Esophagus (tissue), 2 donors: ENCODE measurements around the gene MIDN. TPM values are rescaled to one million over a fixed set of nuclear protein-coding genes. Genes with fewer than 3 reads are reported as not detected.

Experiments
- H3K27ac ChIP-seq, 2 donors: one replicate each; pipeline ENCODE4 v1.5.1; 2013; ENCODE audit warnings: low read depth in 2 of 2, mild to moderate bottlenecking in 2 of 2, inconsistent platforms in 1 of 2, low read length in 1 of 2, moderate library complexity in 1 of 2
- H3K27me3 ChIP-seq, 2 donors: one replicate each; pipeline ENCODE4 v1.6.1; 2013; ENCODE audit warnings: low read length in 2 of 2, control low read depth in 1 of 2, mild to moderate bottlenecking in 1 of 2; ENCODE audit not compliant: insufficient read depth in 2 of 2, control insufficient read depth in 1 of 2
- H3K36me3 ChIP-seq, 2 donors: one replicate each; pipeline ENCODE4 v1.6.1; 2013; ENCODE audit warnings: low read length in 1 of 2; ENCODE audit not compliant: control insufficient read depth in 2 of 2, insufficient read depth in 2 of 2
- H3K4me1 ChIP-seq, 2 donors: one replicate each; pipeline ENCODE4 v1.6.1; 2013; ENCODE audit warnings: low read length in 1 of 2; ENCODE audit not compliant: control insufficient read depth in 2 of 2, insufficient read depth in 2 of 2
- H3K4me3 ChIP-seq, 2 donors: one replicate each; pipeline ENCODE4 v1.5.1; 2013; ENCODE audit warnings: low read length in 2 of 2, mild to moderate bottlenecking in 2 of 2, low read depth in 1 of 2, moderate library complexity in 1 of 2
- H3K9me3 ChIP-seq, 2 donors: one replicate each; pipeline ENCODE4 v1.6.1; 2013; ENCODE audit warnings: mild to moderate bottlenecking in 2 of 2, low read depth in 1 of 2, low read length in 1 of 2, moderate library complexity in 1 of 2; ENCODE audit not compliant: control insufficient read depth in 2 of 2, insufficient read depth in 1 of 2
- WGBS, 2 donors: extraction: QIAGEN DNeasy Blood & Tissue Kit; methylation state at CpG; one replicate each; pipeline ENCODE4 v1.1.7; 2013; 5-methylcytosine and 5-hydroxymethylcytosine counted together
- polyA plus RNA-seq, 2 donors: library from polyadenylated mRNA; stranded (reverse); fragments of 200-250 nt; gene quantifications; one replicate each; pipeline ENCODE4 v1.2.3, GENCODE V29; 2013
- donor health status: healthy with polysubstance abuse.
- donor health status: Bipolar disorder and iron deficiency.

Gene MIDN
- polyA plus RNA-seq, 2 donors: 36.4 to 38.7 TPM

DNA sequence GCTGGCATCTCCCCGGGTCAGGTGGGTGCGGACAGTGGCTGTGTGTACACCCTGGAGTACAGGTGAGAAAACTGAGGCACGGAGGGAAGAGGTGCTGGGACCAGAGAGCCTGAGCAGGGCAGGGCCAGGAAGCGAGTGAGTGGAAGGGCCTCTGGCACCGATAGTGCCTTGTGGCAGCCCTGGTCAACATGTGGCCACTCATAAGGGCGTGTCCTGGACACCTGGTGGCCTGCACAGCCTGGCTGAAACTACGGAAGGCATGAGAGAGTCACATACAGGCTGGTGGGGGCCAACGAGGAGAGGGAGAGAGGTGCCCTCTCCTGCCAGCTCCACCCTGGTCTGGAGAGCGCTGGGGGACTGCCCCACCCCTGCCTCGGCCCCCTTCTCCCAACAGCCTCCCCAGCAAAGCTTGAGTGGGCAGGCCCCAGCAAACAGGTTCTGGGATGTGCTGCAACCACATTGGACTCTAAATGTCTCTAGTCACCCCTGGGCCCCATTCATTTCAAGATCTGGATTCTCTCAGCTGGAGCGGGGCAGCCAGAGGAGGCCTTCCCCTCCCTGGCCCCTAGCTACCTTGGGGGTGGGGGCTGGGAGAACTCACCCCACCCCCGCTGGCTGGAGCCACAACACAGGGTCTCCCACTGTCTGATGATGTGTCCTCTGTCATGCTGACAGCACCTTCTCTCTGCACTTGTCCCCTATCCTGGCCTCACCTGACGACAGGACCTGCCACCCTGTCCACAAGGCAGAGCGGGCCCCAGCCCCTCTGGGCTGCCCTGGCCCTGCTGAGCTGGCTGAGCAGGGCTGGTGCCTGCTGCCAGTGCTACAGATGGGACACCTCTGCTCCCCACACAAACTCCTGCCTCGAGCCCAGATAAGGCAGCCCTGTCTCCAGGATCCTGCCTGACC is 16.4 kb upstream of the MIDN start:
- 64 to 67% methylated on average over 15 of the region's 15 CpGs for WGBS, 2 donors
- no peaks in the 10 kb centered on the region for H3K27me3 ChIP-seq
- peaks cover 0 to 35% of the 10 kb centered on the region in 2 donors for H3K4me1 ChIP-seq
- H3K36me3 ChIP-seq: peaks cover 3 to 16% of the 10 kb centered on the region in 2 donors
- no peaks in the 10 kb centered on the region for H3K9me3 ChIP-seq
- peak overlapping the region; percentile 15 to 63 for H3K27ac ChIP-seq
- no peak overlapping the region for H3K4me3 ChIP-seq

DNA sequence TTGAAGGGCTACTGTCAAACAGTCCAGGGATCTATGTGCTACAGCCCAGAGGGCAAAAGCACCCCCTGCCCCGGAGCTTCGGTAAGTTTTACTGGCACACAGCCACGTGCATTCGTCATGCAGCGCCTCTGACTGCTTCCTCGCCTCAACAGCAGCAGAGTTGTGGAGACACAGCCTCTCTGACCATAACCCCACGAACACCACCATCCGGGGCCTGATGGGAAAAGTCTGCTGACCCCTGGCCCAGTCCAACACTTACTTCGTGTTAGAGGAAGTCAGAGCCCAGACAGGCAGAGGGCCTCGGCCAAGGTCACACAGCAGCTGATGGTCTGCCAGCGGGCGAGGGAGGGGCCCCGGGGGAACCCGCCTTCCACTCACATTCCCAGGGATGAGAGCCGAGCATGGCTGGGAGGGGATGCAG is 15.7 kb upstream of the MIDN start:
- H3K9me3 ChIP-seq: no peaks in the 10 kb centered on the region
- whole genome bisulfite sequencing, 2 donors: 27 to 30% methylated on average over 15 of the region's 15 CpGs
- no peaks in the 10 kb centered on the region for H3K27me3 ChIP-seq
- H3K4me1 ChIP-seq: peaks cover 0 to 36% of the 10 kb centered on the region in 2 donors
- H3K4me3 ChIP-seq: no peak overlapping the region
- peak overlapping the region; percentile 15 to 63 for H3K27ac ChIP-seq
- H3K36me3 ChIP-seq: peaks cover under 1 to 10% of the 10 kb centered on the region in 2 donors

DNA sequence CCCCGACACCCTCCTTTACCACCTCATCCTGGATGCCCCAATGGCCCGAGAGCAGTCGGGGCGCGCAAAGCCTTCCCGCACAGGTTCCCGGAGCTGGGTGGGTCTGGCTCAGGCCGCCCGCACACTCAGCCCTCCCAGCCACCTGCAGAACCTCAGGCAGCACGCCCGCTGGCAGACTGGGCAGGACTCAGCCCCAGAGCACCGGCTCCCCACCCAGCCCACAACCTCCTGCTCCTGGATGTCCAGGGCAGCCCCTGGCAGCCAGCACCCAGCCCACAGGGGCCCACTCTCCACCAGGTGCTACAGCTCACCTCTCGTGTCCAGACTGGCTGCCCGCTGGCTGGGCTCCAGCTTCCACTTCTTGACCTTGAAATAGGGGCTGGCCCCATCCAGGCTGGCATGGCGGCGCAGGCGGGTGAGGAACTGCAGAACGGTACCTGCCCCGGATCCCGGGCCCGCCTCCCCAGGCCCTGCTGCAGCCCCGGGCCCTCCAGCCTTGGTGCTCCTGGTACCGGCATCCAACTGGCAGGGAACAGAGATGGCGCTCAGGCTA is 15.2 kb upstream of the MIDN start:
- H3K9me3 ChIP-seq: no peaks in the 10 kb centered on the region
- 56 to 81% methylated on average over 24 of the region's 24 CpGs for WGBS, 2 donors
- no peak overlapping the region for H3K4me3 ChIP-seq
- no peaks in the 10 kb centered on the region for H3K27me3 ChIP-seq
- H3K4me1 ChIP-seq: peaks cover 0 to 38% of the 10 kb centered on the region in 2 donors
- H3K27ac ChIP-seq: peak overlapping the region in 1 of 2 donors; percentile 36
- peaks cover 0 to 6% of the 10 kb centered on the region in 2 donors for H3K36me3 ChIP-seq

DNA sequence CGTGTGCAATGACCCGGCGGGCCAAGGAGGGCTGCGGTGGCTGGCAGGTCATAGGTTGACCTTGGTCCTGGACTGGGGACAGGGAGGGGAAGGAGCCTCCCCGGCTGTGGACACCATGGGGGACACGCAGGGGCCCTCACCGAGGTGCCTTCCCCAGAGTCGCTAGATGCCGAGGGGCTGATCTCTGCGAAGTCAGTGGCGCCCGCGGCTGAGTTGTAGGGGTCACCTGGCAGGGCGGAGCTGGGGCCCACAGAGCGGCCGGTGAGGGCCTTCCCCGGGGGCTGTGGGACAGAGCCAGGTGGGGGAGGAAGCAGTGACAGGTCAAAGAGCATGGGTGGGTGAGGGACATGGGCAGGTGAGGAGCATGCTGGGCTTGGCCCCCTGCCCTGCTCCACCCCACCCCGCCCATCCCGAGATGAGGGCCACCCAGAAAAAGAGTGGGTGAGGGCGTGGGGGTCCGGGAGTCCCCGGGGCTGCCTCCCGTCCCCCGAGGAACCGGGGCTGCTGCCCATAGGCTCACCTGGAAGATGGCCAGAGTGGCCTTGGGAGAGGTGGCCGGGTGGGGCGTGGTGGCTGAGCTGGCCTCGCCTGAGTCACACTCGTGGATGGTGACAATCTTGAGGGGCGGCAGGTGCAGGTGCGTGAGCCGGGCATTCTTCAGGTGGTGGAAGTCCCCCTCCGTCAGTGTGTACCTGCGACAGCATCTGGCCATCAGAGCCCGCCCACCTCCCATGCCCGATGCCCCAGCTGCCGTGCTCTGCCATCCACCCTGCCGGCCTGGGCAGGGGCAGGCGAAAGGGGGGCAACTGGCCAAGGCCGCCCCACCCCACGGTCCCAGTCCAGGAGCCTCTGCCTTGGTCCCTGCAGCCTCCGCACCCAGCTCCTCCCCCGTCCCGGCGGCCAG is 14.1 kb upstream of the MIDN start:
- no peak overlapping the region for H3K27ac ChIP-seq
- H3K4me3 ChIP-seq: no peak overlapping the region
- WGBS, 2 donors: 85 to 91% methylated on average over 41 to 45 of the region's 45 CpGs
- H3K4me1 ChIP-seq: peaks cover 0 to 38% of the 10 kb centered on the region in 2 donors
- no peaks in the 10 kb centered on the region for H3K9me3 ChIP-seq
- peaks cover 0 to 4% of the 10 kb centered on the region in 2 donors for H3K36me3 ChIP-seq
- no peaks in the 10 kb centered on the region for H3K27me3 ChIP-seq

DNA sequence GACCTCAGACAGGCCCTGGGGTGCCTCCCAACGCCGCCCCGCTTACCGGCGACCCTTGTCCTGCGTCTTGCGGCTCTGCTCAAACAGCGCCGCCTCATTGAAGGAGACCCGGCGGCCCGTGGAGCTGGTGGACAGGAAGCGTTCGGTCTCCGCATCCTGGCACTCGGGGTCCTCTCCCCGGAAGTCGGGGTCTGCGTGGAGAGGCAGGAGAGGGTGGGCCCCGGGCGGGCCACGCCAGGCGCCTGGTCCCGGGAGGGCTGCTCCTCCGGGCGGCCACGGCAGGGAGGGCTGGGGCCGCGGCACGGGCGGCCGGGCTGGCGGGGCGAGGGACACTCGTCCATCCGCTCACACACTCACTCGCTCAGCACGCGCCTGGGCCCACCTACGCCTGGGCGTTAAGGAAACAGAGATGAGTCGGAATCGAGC is 13.4 kb upstream of the MIDN start:
- Histone ChIP-seq H3K9me3 (no peaks in the 10 kb centered on the region), H3K4me1 (peaks cover 0 to 38% of the 10 kb centered on the region in 2 donors)

DNA sequence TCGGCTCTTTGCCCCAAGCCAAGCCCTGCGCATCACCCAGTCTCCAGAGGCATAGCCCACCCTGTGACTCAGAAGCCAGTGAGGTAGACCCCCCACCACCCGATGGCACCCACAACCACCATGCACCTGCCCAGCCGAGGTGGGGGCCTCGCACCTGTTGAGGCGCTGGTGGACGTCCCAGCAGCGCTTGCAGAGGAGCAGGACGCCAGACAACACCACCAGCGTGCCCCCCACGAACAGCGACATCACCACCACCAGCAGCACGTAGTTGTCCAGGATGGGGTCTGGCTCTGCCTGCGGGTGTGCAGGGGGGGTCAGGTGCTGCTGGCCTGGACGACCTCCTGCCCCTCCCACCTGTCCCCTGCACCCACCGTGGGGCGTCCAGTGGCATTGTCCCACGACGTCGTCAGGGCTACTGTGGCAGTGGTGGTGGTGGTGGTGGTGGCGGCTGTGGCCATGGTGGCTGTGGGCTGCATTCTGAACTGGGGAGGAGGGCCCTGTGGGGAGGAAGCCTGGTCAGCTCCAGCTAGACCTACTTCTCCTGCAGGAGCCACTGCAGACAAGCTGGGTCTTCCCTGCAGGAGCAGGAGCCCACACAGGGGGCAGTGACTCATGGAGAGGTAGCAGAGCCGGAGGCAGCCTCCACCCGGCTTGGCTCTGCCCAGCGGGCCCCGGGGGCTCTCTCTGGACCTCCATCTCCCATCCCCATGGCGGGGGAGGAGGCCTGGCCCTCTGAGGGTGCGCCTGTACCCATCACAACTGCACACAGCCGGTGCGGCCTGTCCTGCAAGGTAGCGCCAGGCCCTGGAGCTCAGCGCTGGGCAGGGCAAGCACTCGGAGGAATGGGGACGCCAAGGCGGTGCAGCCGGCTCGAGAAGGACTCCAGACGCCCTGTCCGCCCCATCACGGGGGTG is 12.5 kb upstream of the MIDN start:
- Histone ChIP-seq H3K27ac (peak overlapping the region; percentile 22 to 34), H3K4me1 (peaks cover 0 to 40% of the 10 kb centered on the region in 2 donors)
- 66 to 74% methylated on average over 39 of the region's 39 CpGs for WGBS, 2 donors

More for the DNA sequence above, 13.4 kb upstream of the MIDN start:
- H3K27ac ChIP-seq: no peak overlapping the region
- peaks cover 0 to 4% of the 10 kb centered on the region in 2 donors for H3K36me3 ChIP-seq
- 89 to 94% methylated on average over 43 of the region's 43 CpGs for WGBS, 2 donors
- H3K27me3 ChIP-seq: no peaks in the 10 kb centered on the region
- no peak overlapping the region for H3K4me3 ChIP-seq

DNA sequence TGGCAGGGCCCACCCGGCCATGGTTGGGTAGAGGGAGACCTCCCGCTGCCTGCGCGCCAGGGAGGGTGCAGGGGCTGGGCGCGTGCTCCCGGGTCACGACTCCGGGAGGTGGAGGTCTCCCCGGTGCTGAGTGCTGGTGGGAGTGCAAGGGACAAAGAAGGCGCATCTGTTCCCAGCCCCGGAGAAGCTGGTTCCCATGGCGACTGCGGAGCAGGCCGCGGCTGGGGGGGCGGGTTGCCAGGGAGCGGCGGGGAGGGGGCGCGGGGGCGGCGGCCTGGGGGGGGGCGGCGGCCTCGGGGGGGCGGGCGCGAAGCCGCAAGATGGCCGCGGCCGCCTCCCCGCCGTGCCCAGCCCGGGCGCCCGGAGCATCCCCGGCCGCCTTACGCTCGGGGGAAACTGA is 11.8 kb upstream of the MIDN start:
- WGBS, 2 donors: 11% methylated on average over 25 to 42 of the region's 42 CpGs
- Histone ChIP-seq H3K36me3 (peaks cover 0 to 4% of the 10 kb centered on the region in 2 donors), H3K4me3 (peak overlapping the region; percentile 52 to 56), H3K27me3 (no peaks in the 10 kb centered on the region), H3K27ac (peak overlapping the region; percentile 22 to 34), H3K9me3 (no peaks in the 10 kb centered on the region), H3K4me1 (peaks cover 0 to 42% of the 10 kb centered on the region in 2 donors)

More for the DNA sequence above, 12.5 kb upstream of the MIDN start:
- peak overlapping the region; percentile 34 to 52 for H3K4me3 ChIP-seq
- H3K36me3 ChIP-seq: peaks cover 0 to 4% of the 10 kb centered on the region in 2 donors
- no peaks in the 10 kb centered on the region for H3K27me3 ChIP-seq
- no peaks in the 10 kb centered on the region for H3K9me3 ChIP-seq

DNA sequence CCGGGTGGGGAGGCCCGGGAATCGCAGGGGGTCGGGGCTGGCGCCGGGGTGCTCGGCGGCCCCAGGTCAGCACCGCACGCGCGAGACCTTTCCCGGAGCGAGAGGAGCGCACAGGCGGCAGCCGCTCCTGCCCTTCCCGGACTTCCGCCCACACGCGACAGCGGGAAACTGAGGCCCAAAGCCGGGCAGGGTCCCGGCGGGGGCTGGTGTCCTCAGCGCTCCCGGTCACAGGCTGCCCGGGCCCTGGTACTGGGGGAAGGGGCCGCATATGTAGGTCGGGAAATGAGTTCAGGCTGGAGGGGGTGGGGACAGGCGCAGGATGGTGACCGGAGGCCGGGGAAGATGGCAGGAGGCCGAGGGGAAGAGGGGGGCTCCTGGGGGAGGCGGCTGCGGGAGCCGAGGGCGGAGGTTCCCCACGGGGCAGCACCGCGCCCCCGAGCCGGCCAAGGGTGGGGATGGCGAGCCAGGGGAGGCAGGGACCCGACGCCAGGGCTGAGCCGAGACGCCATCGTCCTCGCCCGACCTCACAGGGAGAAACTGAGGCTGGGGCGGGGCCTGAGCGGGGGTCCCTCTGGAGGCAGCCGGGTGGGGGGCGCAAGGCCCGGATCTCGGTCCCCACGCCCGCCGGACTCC is 11.2 kb upstream of the MIDN start:
- peak overlapping the region; percentile 52 to 56 for H3K4me3 ChIP-seq
- no peaks in the 10 kb centered on the region for H3K27me3 ChIP-seq
- 0 to 1% methylated on average over 35 to 60 of the region's 60 CpGs for WGBS, 2 donors
- H3K9me3 ChIP-seq: no peaks in the 10 kb centered on the region
- peaks cover under 1 to 37% of the 10 kb centered on the region in 2 donors for H3K4me1 ChIP-seq
- no peak overlapping the region for H3K27ac ChIP-seq
- H3K36me3 ChIP-seq: peaks cover 0 to 4% of the 10 kb centered on the region in 2 donors
